HPDE6-E6E7 (cell line): Measurements from ENCODE around the gene SCIN.
A peak's percentile ranks its signal among the peaks of the same experiment; 100 is the strongest.

ENCODE experiments used
- DNase-seq: peaks from one replicate; pipeline ENCODE4 v3.0.0; 2011; ENCODE audit warnings: missing footprints; ENCODE audit errors: extremely low spot score

Gene SCIN

GRCh38 chr7:12567015-12567414 lies 3.5 kb upstream of the SCIN start:
- DNase-seq, result no peak

GRCh38 chr7:12569673-12570072 lies 847 bp upstream of the SCIN start:
- no peak for DNase-seq

GRCh38 chr7:12570168-12570533 lies 369 bp upstream of the SCIN start:
- DNase-seq, result peak; percentile 48

GRCh38 chr7:12571691-12572090 lies 1.2 kb downstream of the SCIN start:
- DNase-seq, result no peak

DNA sequence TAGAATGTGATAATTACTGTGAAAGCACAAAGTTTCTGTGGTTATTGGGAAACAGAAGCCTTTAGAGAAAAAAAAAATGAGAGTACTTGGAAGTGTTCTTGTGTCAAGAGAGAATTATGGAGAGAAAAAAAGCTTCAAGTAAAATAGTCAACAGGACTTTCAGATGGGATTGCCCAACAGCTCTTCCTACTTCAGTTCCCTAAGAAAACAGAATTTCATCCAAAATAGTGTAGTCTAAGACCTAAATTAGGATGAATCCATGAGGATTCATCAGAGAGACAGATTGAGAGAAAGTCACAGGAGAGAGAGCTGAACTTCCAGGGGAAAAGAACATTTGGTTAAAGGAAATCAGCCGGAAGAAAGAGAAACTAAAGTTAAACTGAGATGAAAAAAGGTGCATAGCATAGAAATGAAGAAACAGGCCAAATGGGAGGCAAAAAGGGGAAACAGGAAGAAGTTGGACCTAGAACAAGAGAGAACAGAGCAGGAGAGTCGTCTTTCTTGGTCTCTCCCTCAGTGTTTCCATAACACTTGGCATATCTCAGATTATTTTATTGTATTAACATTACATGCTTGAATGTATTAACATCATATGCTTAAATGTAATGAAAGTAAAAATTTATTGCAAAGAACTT lies 2.5 kb downstream of the SCIN start:
- DNase-seq, result no peak

- no peak for DNase-seq
Observed at GRCh38 chr7:12573885-12574284, 3.4 kb downstream of the SCIN start.

GRCh38 chr7:12578930-12579640 lies 8.6 kb downstream of the SCIN start:
- DNase-seq, result no peak

GRCh38 chr7:12581897-12582296 lies 11.4 kb downstream of the SCIN start:
- DNase-seq, result no peak

DNA sequence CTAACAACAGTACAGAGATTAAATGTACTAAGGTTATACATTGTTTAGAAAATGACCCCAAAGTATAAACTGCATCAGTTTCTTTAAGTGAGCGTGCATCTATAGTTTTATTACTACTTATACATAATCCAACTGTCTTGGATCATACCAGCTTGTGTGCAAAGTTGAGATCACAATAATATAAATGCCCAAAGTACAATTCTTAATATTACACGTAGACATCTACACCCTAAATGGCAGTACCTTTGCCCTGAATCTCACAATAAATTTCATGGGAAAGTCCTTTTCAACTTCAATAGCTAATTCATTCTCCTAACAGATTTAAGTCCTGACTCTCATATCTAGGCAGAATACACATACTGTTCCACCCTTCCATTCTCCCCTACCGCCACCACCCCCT lies 11.8 kb downstream of the SCIN start:
- DNase-seq, result no peak

DNA sequence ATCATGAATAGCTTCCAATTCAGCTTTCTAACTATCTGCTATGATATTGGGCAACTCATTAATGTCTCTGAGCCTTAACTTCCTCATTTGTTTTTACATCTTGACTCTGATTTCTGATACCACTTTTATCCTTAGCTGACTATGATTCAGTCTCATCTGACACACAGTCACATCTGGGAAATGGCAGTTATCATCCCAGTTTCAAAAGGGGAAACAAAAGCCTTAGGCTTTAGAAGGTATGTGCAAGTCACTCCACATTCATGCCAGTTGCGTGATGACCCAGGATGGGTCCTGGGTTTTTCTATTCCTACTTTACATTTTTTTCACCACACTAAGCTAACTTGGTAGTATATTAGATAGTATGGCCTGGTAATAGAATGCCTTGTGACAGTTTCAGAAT lies 12.7 kb downstream of the SCIN start:
- DNase-seq, result no peak

- DNase-seq, result no peak
Observed at GRCh38 chr7:12583922-12584321, 13.4 kb downstream of the SCIN start.

DNA sequence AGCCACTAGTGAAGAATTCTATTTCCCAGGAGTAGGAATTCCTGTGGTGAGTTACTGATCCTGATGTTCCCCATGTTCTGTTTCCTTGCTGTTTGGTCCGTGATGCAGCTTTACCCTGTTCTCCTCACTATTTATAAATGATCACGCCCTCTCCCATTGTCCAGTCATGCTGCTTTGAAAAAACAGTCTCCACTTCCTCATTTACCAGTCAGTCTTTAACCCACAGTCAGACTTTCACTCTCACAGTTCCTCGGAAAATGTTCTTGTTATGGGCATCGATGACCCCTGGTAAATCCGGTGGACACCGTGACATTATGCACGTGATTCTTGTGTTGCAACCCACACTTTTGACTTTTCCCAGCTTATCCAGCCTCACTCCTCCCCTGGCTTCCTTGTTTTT lies 14.4 kb downstream of the SCIN start:
- DNase-seq, result no peak

DNA sequence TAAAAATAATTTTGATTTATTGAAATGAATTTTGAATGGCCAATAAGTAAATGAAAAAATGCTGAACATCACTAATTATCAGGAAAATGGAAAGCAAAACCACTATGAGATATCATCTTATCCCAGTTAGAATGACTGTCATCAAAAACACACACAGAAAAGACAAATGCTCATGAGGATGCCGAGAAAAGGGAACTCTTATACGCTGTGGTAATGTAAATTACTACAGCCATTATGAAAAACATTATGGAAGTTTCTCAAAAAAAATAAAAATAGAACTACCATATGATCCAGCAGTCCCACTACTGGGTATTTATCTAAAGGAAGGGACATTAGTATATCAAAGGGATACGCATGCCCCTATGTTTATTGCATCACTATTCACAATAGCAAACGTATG lies 15.8 kb downstream of the SCIN start:
- no peak for DNase-seq

- DNase-seq, result no peak
Observed at GRCh38 chr7:12588259-12588904, 17.9 kb downstream of the SCIN start.

DNA sequence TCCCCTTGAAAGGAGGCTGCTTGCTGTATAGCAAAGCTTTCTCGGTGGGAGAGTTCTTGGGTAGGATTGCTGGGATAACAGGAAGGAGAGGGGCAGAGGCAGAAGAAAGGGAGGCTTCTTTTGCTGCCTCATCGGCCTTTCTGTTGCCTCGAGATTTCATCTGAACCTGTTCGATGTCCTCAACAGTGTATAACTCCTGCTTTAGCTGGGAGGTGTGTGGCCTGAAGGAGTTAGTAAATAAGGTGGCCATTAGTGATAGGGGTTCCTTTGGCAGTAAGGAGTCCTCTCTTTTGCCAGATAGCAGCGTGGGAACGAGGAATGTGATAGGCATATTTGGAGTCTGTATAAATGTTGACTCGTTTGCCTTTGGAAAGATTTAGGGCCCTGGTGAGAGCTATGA lies 20.0 kb downstream of the SCIN start:
- DNase-seq, result no peak

DNA sequence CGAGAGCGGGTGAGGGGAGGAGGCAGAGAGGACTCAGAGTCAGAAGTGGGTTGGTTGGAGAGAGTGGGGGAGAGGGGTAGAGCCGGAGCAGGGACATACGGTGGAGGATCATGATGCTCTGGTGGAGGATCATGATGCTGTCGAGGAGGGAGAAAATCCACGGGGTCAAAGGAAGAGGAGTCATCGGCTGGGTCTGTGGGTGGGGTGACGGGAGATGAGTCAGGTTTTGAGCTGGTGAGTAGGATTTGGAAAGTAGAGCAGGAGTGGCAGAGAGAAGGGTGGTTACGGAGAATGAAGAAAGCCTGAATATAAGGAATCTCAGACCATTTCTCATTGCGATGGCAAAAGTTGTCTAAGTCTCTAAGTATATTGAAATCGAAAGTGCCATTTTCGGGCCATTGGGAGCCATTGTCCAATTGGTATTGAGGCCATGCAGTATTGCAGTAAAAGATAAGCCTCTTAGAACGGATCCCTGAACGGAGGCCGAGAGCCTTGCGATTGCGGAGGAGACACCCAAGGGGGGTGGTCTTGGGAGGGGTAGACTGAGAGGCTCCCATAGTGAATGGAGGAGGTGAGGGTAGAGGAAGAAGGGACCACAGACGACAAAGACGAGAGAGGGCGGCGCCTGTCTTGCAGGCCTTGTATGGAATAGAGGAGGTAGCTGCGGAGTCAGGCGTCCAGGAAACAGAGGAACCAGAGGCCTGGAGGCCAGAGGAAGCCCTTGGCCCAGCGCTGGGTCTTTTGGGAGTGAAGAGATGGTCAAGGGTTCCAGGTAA lies 23.8 kb downstream of the SCIN start:
- no peak for DNase-seq

GRCh38 chr7:12595148-12595547 lies 24.6 kb downstream of the SCIN start:
- DNase-seq, result no peak

DNA sequence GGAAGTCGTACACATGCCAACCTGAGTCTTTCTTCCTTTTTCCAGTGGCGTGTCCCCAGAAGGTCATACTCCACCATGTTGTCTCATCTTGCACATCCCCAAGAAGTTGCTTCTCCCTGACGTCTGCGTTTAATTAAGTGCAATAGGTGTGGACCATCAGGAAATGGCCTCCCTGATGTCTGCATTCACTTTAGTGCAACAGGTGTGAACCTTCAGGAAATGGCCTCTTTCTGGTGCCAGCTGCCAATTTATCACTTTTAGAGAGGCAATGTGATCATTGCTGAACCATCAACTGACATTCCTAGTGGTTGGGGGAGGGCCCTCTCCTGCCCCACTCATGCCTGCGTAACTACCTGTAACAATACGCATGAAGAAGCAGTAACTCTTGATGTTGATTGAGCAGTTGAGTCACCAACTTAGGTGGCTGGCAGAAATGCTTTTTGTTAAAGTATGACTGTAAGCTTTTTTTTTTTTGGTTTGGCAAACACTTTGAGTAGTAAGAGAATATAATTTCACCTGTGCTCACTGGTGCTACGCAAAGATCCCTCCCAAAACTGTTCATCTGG lies 25.8 kb downstream of the SCIN start:
- DNase-seq, result no peak

DNA sequence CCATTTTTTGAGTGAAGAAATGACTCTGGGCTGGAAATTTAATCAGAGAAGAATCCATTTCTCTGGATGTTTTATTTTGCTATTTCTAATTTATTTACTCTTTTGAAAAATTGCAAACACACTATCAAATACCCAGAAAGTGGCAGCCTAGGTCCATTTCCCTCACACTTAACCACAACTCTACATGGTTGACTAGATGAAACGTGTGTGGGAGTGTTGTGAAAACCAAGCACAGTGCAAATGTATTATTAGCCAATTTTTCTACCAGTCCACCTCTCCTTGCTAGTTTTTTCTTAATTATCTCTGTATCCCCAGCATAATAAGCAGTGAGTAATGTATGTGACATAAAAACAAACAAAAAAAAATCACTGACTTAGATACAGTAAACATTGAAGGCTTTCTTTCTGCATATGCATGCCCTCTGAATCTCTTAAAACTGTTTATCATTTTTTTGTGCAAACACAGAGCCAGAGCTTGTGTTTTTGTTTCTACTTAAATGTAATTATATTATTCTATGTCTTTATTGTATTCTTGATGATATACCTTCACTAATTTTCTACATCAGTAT lies 30.9 kb downstream of the SCIN start:
- no peak for DNase-seq

DNA sequence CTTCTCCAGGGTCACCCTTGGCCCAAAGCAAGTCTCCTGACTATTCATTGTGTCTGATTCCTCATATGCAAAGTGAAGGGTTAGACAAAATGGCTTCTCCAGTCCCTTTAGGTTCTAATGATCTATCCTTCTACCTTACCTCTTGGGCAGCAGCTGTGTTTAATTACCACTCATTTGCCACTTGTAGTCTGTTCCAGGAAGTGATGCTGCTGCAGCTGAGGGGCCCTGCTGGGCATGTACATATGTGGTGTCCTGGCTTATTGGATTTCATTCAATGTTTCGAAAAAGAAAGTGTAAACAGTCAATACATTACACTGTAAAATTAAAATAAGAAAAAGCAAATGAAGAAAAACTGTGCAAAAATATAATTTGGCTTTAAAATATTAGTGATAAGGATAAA lies 36.6 kb downstream of the SCIN start:
- no peak for DNase-seq

DNA sequence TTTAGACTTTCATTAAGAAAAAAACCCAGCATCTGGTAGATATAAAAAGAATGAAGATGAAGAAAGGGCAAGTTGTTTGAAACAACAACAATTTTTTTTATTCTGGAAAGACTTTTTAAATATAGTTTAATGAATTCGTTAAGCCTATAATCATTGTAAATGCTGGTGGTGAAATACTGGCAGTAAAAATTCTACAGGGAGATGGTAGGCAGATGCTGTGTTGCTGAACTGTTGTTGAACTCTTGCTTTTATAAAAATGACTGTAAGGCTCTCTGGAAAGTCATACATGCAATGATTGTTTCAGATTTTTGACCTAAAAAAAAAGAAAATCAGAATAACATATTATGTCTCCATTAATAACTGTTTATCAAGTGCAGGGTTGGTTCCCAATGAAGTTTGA lies 39.0 kb downstream of the SCIN start:
- DNase-seq, result no peak

- no peak for DNase-seq
Observed at GRCh38 chr7:12610899-12611298, 40.4 kb downstream of the SCIN start.
